ENCODE results near the gene CETN3.

- TF ChIP-seq CTCF (IDR thresholded peaks at IDR 0.05), result no peak
- TF ChIP-seq POLR2AphosphoS5 (IDR thresholded peaks at IDR 0.05), result no peak
- no peak for TF ChIP-seq POLR2A (IDR thresholded peaks at IDR 0.05)
- no peak for TF ChIP-seq EP300 (IDR thresholded peaks at IDR 0.05)
Measured at GRCh38 chr5:90387508-90387907, 22.0 kb downstream of the CETN3 start.

Measured in suprapubic skin (tissue), 4 donors.